OCI-LY1 (cell line): ENCODE measurements around the gene SLC25A26.

Experiments
- H2AFZ ChIP-seq: fragments of 200-600 bp; sonication (generic), shearing (Covaris generic); 2 replicates; pipeline ENCODE4 v1.6.0; 2014; ENCODE audit warnings: antibody characterized with exemption, mild to moderate bottlenecking, low read length
- H3F3A ChIP-seq: fragments of 200-600 bp; sonication (generic), shearing (Covaris generic); 2 replicates; pipeline ENCODE4 v1.6.0; 2014; ENCODE audit warnings: mild to moderate bottlenecking, antibody characterized with exemption, low read length, moderate library complexity; ENCODE audit not compliant: insufficient read depth
- H3K27ac ChIP-seq: fragments of 200-600 bp; sonication (generic); 2 replicates; pipeline ENCODE4 v1.5.1; 2014; ENCODE audit warnings: low read length, mixed run types, mild to moderate bottlenecking, low read depth; ENCODE audit not compliant: poor library complexity, severe bottlenecking
- H3K27me3 ChIP-seq: fragments of 200-600 bp; sonication (generic); 2 replicates; pipeline ENCODE4 v1.6.0; 2014; ENCODE audit warnings: antibody characterized with exemption, mild to moderate bottlenecking, low read length, moderate library complexity; ENCODE audit not compliant: insufficient read depth
- H3K36me3 ChIP-seq: fragments of 200-600 bp; sonication (generic); 2 replicates; pipeline ENCODE4 v1.6.1; 2014; ENCODE audit warnings: mild to moderate bottlenecking, antibody characterized with exemption, low read length, moderate library complexity, mixed read lengths; ENCODE audit not compliant: insufficient read depth
- H3K4me1 ChIP-seq: fragments of 200-600 bp; sonication (generic); 2 replicates; pipeline ENCODE4 v1.5.1; 2014; ENCODE audit warnings: mild to moderate bottlenecking, low read length, moderate library complexity; ENCODE audit not compliant: insufficient read depth, severe bottlenecking
- H3K4me2 ChIP-seq: fragments of 200-600 bp; sonication (generic), shearing (Covaris generic); 2 replicates; pipeline ENCODE4 v1.6.1; 2014; ENCODE audit warnings: low read length
- H3K4me3 ChIP-seq: fragments of 200-600 bp; sonication (generic); 2 replicates; pipeline ENCODE4 v1.5.1; 2014; ENCODE audit warnings: low read length, low read depth, mild to moderate bottlenecking, mixed read lengths; ENCODE audit not compliant: poor library complexity, severe bottlenecking
- H3K79me2 ChIP-seq: fragments of 200-600 bp; shearing (Covaris generic); 2 replicates; pipeline ENCODE4 v1.6.1; 2016; ENCODE audit warnings: mixed run types, low read length, mixed read lengths; ENCODE audit not compliant: insufficient read depth
- H3K9ac ChIP-seq: fragments of 200-600 bp; sonication (generic), shearing (Covaris generic); 2 replicates; pipeline ENCODE4 v1.6.1; 2014; ENCODE audit warnings: mild to moderate bottlenecking, low read length, mixed read lengths
- H3K9me2 ChIP-seq: fragments of 200-600 bp; sonication (generic), shearing (Covaris generic); 2 replicates; pipeline ENCODE4 v1.6.1; 2014; ENCODE audit warnings: low read depth, mild to moderate bottlenecking, low read length, mixed read lengths
- H3K9me3 ChIP-seq: fragments of 200-600 bp; shearing (Covaris generic); 2 replicates; pipeline ENCODE4 v1.6.1; 2014; ENCODE audit warnings: low read length, mixed read lengths
- H4K20me1 ChIP-seq: fragments of 200-600 bp; sonication (generic), shearing (Covaris generic); 2 replicates; pipeline ENCODE4 v1.6.0; 2016; ENCODE audit warnings: mild to moderate bottlenecking, low read length; ENCODE audit not compliant: insufficient read depth
- EZH2 ChIP-seq: fragments of 200-600 bp; sonication (generic), shearing (Covaris generic); IDR thresholded peaks from 2 replicates; pipeline ENCODE4 v1.8.0; 2017; ENCODE audit warnings: borderline replicate concordance, mixed run types, mild to moderate bottlenecking, antibody characterized with exemption, low read length, moderate library complexity, mixed read lengths
- TF ChIP-seq, protein P1 (sequence below): fragments of 200-600 bp; sonication (generic), shearing (Covaris generic); IDR thresholded peaks from 2 replicates; pipeline ENCODE4 v1.5.1; 2017; ENCODE audit warnings: mild to moderate bottlenecking, antibody characterized with exemption, low read length, moderate library complexity, mixed read lengths

The SLC25A26 gene

DNA sequence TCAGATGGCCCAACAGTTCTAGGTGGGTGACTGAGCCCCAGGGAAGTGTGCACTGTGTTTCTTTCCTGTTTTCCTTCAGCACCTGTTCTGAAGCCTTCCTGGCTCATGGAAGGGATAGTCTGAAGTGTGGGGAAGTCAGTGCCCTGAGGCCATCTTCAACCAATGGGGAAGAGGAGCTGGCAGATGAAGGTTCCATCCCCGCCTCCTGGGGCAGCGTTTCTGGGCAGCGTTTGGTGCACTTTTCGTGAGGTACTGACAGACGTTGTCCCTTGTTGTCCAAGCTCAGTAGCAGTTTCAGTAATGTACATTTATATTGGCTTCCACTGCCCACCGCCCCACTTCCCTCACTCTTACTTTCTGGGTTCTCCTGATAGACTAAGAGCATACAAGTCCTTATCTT is 42.6 kb upstream of the SLC25A26 start:
- no peak for TF ChIP-seq EZH2
- TF ChIP-seq, protein P1, sequence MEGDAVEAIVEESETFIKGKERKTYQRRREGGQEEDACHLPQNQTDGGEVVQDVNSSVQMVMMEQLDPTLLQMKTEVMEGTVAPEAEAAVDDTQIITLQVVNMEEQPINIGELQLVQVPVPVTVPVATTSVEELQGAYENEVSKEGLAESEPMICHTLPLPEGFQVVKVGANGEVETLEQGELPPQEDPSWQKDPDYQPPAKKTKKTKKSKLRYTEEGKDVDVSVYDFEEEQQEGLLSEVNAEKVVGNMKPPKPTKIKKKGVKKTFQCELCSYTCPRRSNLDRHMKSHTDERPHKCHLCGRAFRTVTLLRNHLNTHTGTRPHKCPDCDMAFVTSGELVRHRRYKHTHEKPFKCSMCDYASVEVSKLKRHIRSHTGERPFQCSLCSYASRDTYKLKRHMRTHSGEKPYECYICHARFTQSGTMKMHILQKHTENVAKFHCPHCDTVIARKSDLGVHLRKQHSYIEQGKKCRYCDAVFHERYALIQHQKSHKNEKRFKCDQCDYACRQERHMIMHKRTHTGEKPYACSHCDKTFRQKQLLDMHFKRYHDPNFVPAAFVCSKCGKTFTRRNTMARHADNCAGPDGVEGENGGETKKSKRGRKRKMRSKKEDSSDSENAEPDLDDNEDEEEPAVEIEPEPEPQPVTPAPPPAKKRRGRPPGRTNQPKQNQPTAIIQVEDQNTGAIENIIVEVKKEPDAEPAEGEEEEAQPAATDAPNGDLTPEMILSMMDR: no peak
- Histone ChIP-seq H4K20me1 (no peaks in the 10 kb centered on the region), H2AFZ (no peak overlapping the region), H3K4me3 (no peak overlapping the region), H3K79me2 (no peaks in the 10 kb centered on the region), H3K9ac (no peak overlapping the region), H3K27me3 (no peaks in the 10 kb centered on the region), H3K27ac (no peak overlapping the region), H3K9me3 (no peaks in the 10 kb centered on the region), H3K36me3 (no peaks in the 10 kb centered on the region), H3K4me1 (no peaks in the 10 kb centered on the region), H3F3A (no peaks in the 10 kb centered on the region), H3K4me2 (no peak overlapping the region), H3K9me2 (no peaks in the 10 kb centered on the region)

DNA sequence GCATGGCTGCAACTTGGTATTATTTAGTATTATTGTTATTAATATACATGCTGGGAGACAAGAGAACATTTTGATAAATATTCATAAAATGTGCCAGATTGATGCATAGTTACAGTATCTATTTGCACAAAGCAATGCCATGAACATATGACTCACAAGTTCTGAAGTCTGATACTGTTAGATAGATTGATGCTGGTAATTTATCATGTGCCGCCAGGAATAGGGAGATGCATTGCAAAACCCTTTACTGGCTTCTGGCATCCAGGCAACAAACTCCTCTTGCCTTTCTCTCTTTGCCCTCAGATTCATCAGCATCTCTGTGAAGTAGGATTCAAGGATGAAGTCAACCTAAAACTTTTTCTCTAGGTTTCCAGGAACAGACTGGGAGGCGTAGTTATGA is 41.0 kb upstream of the SLC25A26 start:
- no peaks in the 10 kb centered on the region for H3K9me3 ChIP-seq
- H4K20me1 ChIP-seq: no peaks in the 10 kb centered on the region
- no peaks in the 10 kb centered on the region for H3K9me2 ChIP-seq
- no peaks in the 10 kb centered on the region for H3K79me2 ChIP-seq
- H3K27me3 ChIP-seq: no peaks in the 10 kb centered on the region
- no peak overlapping the region for H3K9ac ChIP-seq
- no peak overlapping the region for H2AFZ ChIP-seq
- no peak overlapping the region for H3K4me3 ChIP-seq
- no peaks in the 10 kb centered on the region for H3K4me1 ChIP-seq
- no peak overlapping the region for H3K4me2 ChIP-seq
- H3F3A ChIP-seq: no peaks in the 10 kb centered on the region
- TF ChIP-seq, protein P1: no peak
- no peak for TF ChIP-seq EZH2
- H3K36me3 ChIP-seq: no peaks in the 10 kb centered on the region
- no peak overlapping the region for H3K27ac ChIP-seq

DNA sequence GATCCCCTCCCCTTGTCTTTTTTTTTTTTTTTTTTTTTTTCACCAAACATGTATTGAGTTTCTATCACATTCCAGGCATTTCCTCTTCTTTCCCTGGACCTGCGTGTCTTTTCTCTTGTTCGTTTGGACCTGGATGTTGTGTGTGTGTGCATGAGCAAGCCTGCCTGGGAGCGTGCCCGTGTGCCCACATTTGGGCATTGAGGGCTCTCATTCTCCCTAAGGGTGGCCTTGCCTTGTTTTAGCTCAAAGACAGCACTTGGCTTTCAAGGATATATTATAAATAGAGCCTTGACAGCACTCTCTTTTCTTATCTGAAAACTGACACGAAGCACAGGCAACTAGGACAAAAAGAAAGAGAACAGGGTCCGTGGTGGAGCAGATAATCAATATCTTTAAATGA is 39.0 kb upstream of the SLC25A26 start:
- H3K27me3 ChIP-seq: no peaks in the 10 kb centered on the region
- H3K27ac ChIP-seq: no peak overlapping the region
- TF ChIP-seq EZH2: no peak
- TF ChIP-seq, protein P1: no peak

More for the DNA sequence above, 39.0 kb upstream of the SLC25A26 start:
- Histone ChIP-seq H3F3A (no peaks in the 10 kb centered on the region), H3K36me3 (no peaks in the 10 kb centered on the region), H3K79me2 (no peaks in the 10 kb centered on the region), H3K4me1 (no peaks in the 10 kb centered on the region), H2AFZ (no peak overlapping the region), H3K9ac (no peak overlapping the region), H3K4me2 (no peak overlapping the region), H3K9me2 (no peaks in the 10 kb centered on the region), H3K4me3 (no peak overlapping the region), H4K20me1 (no peaks in the 10 kb centered on the region), H3K9me3 (no peaks in the 10 kb centered on the region)
